NB4 (cell line): ENCODE results near the gene FRG2B.

Source experiments
- DNase-seq: peaks from one replicate; pipeline ENCODE4 v3.0.0; 2010; ENCODE audit warnings: low read depth
- H3K4me3 ChIP-seq: one replicate; pipeline ENCODE4 v1.5.1; 2011; ENCODE audit warnings: mild to moderate bottlenecking, low read depth, low read length, moderate library complexity
- CTCF ChIP-seq: IDR thresholded peaks from one replicate; pipeline ENCODE4 v1.5.1; 2012; ENCODE audit warnings: low read depth, low read length
- MAX ChIP-seq: IDR thresholded peaks from 2 replicates; pipeline ENCODE4 v1.6.1; 2011; ENCODE audit warnings: low read depth, low read length
- MYC ChIP-seq: IDR thresholded peaks from 2 replicates; pipeline ENCODE4 v1.6.1; 2011; ENCODE audit warnings: low read depth, low read length
- POLR2A ChIP-seq: IDR thresholded peaks from 2 replicates; pipeline ENCODE4 v1.6.1; 2011; ENCODE audit warnings: mild to moderate bottlenecking; ENCODE audit not compliant: insufficient read length; ENCODE audit errors: extremely low read depth

FRG2B gene

GRCh38 chr10:133617196-133617595 is 9.4 kb downstream of the FRG2B start:
- TF ChIP-seq CTCF (no peak), MAX (no peak), MYC (no peak), POLR2A (no peak)
- H3K4me3 ChIP-seq = no peak overlapping the region
- no peak for DNase-seq

GRCh38 chr10:133616371-133617130 is 10.0 kb downstream of the FRG2B start:
- DNase-seq = no peak
- no peak overlapping the region for H3K4me3 ChIP-seq
- no peak for TF ChIP-seq POLR2A
- TF ChIP-seq MAX = no peak
- TF ChIP-seq CTCF = no peak
- TF ChIP-seq MYC = no peak

GRCh38 chr10:133614830-133615580 is 11.6 kb downstream of the FRG2B start:
- TF ChIP-seq CTCF (no peak), MYC (no peak), POLR2A (no peak), MAX (no peak)
- no peak for DNase-seq
- H3K4me3 ChIP-seq = no peak overlapping the region

GRCh38 chr10:133613699-133614098 is 12.9 kb downstream of the FRG2B start:
- no peak for DNase-seq
- TF ChIP-seq MYC (no peak), CTCF (no peak), POLR2A (no peak), MAX (no peak)
- no peak overlapping the region for H3K4me3 ChIP-seq

- no peak for DNase-seq
- H3K4me3 ChIP-seq = no peak overlapping the region
- TF ChIP-seq MAX = no peak
- no peak for TF ChIP-seq MYC
- TF ChIP-seq POLR2A = no peak
- no peak for TF ChIP-seq CTCF
These were observed 15.5 kb downstream of the FRG2B start for GRCh38 chr10:133611079-133611478.
